Activated naive CD8-positive, alpha-beta T cell treated with anti-CD3 and anti-CD28 coated beads, Interleukin-2, amount 10 ng/mL, durations not matched to agents 7 days and 5 days (primary cell): Measurements from ENCODE around the gene ACTA2. TPM values are rescaled to one million over a fixed set of nuclear protein-coding genes. Genes with fewer than 3 reads are reported as not detected.

ENCODE experiments used
- ATAC-seq: fragments of 150-1000 bp; cut with Tn5 transposase; one replicate; pipeline ENCODE4 v1.10.0; 2021; ENCODE audit warnings: low read depth, moderate library complexity
- POLR2A ChIA-PET: fragments of 350-600 bp; sonication (Branson Sonifier 250); formaldehyde crosslinking; loops from one replicate; lab custom pipeline; 2021; ENCODE audit warnings: antibody characterized with exemption; lab: Charles Lee
- DNase-seq: peaks from one replicate; pipeline ENCODE4 v3.0.0; 2021
- H3K27ac Mint-ChIP-seq: one replicate; pipeline ENCODE4 v1.8.0; 2022; ENCODE audit warnings: mild to moderate bottlenecking, mixed read lengths
- H3K27me3 Mint-ChIP-seq: one replicate; pipeline ENCODE4 v1.8.0; 2022; ENCODE audit warnings: mild to moderate bottlenecking, moderate library complexity, mixed read lengths
- H3K36me3 Mint-ChIP-seq: one replicate; pipeline ENCODE4 v1.8.0; 2021; ENCODE audit warnings: mild to moderate bottlenecking, mixed read lengths
- H3K4me1 Mint-ChIP-seq: one replicate; pipeline ENCODE4 v1.8.0; 2021; ENCODE audit warnings: mixed read lengths
- H3K4me3 Mint-ChIP-seq: one replicate; pipeline ENCODE4 v1.8.0; 2022; ENCODE audit warnings: mild to moderate bottlenecking, moderate library complexity, mixed read lengths
- H3K9me3 Mint-ChIP-seq: one replicate; pipeline ENCODE4 v1.8.0; 2021; ENCODE audit warnings: mixed read lengths
- total RNA-seq, 2 experiments: library from RNA; stranded (reverse); gene quantifications; one replicate each; pipeline ENCODE4 v1.2.3, GENCODE V29; 2021

ACTA2 gene
- total RNA-seq, 2 experiments from 2014 or later = 11.0 to 13.8 TPM

- Mint-ChIP-seq H3K9me3 (peaks cover 4% of the 10 kb centered on the region), H3K4me3 (peak overlapping the region; percentile 100), H3K4me1 (peaks cover 51% of the 10 kb centered on the region), H3K36me3 (peaks cover 25% of the 10 kb centered on the region), H3K27ac (peak overlapping the region; percentile 99), H3K27me3 (no peaks in the 10 kb centered on the region)
- ATAC-seq = no peak
- no peak for DNase-seq
- POLR2A ChIA-PET = interaction anchor here (0.6 to 3.0 kb wide), 24 partner anchors 11 to 429 kb away, joined by 3 to 39 read pairs (median 4); partner anchors contain the start of genes IFIT2, IFIT5 and STAMBPL1
Observed at GRCh38 chr10:88989824-88990383, 37.3 kb upstream of the ACTA2 start.

- Mint-ChIP-seq H3K36me3 (peaks cover 28% of the 10 kb centered on the region), H3K4me3 (peak overlapping the region; percentile 100), H3K27me3 (no peaks in the 10 kb centered on the region), H3K27ac (peak overlapping the region; percentile 99), H3K9me3 (peaks cover 4% of the 10 kb centered on the region), H3K4me1 (peaks cover 52% of the 10 kb centered on the region)
- no peak for DNase-seq
- no peak for ATAC-seq
- POLR2A ChIA-PET = interaction anchor here (0.9 to 3.0 kb wide), 8 partner anchors 11 to 429 kb away, joined by 3 to 39 read pairs (median 6); partner anchors contain the start of genes IFIT5 and STAMBPL1
Observed at GRCh38 chr10:88989423-88989822, 36.9 kb upstream of the ACTA2 start.

GRCh38 chr10:88987840-88988239 lies 35.3 kb upstream of the ACTA2 start:
- POLR2A ChIA-PET = interaction anchor here (0.9 to 2.0 kb wide), 6 partner anchors 8 to 108 kb away, joined by 3 to 17 read pairs (median 3); partner anchors contain the start of gene STAMBPL1
- Mint-ChIP-seq H3K9me3 (peaks cover 4% of the 10 kb centered on the region), H3K27me3 (no peaks in the 10 kb centered on the region), H3K4me3 (peak overlapping the region; percentile 8), H3K27ac (peak overlapping the region; percentile 44), H3K4me1 (peaks cover 45% of the 10 kb centered on the region), H3K36me3 (peaks cover 32% of the 10 kb centered on the region)
- DNase-seq = no peak
- no peak for ATAC-seq

- peak overlapping the region; percentile 18 for H3K4me3 Mint-ChIP-seq
- no peaks in the 10 kb centered on the region for H3K27me3 Mint-ChIP-seq
- H3K36me3 Mint-ChIP-seq = peaks cover 31% of the 10 kb centered on the region
- POLR2A ChIA-PET = interaction anchor here (0.9 to 2.0 kb wide), 6 partner anchors 9 to 107 kb away, joined by 3 to 17 read pairs (median 3); partner anchors contain the start of gene STAMBPL1
- peaks cover 4% of the 10 kb centered on the region for H3K9me3 Mint-ChIP-seq
- peaks cover 42% of the 10 kb centered on the region for H3K4me1 Mint-ChIP-seq
- peak overlapping the region; percentile 44 for H3K27ac Mint-ChIP-seq
- no peak for DNase-seq
- no peak for ATAC-seq
Observed at GRCh38 chr10:88987243-88987725, 34.7 kb upstream of the ACTA2 start.

GRCh38 chr10:88986549-88987242 lies 34.1 kb upstream of the ACTA2 start:
- H3K4me3 Mint-ChIP-seq = peak overlapping the region; percentile 39

GRCh38 chr10:88984525-88984924 lies 32.0 kb upstream of the ACTA2 start:
- POLR2A ChIA-PET = no interaction called here
- DNase-seq (no peak), ATAC-seq (no peak)
- Mint-ChIP-seq H3K9me3 (peaks cover 4% of the 10 kb centered on the region), H3K4me1 (peaks cover 30% of the 10 kb centered on the region), H3K27me3 (no peaks in the 10 kb centered on the region), H3K27ac (no peak overlapping the region), H3K4me3 (no peak overlapping the region), H3K36me3 (peaks cover 25% of the 10 kb centered on the region)

More at GRCh38 chr10:88986549-88987242, 34.1 kb upstream of the ACTA2 start:
- peak overlapping the region; percentile 72 for H3K27ac Mint-ChIP-seq
- peaks cover 40% of the 10 kb centered on the region for H3K4me1 Mint-ChIP-seq
- peaks cover 27% of the 10 kb centered on the region for H3K36me3 Mint-ChIP-seq
- H3K27me3 Mint-ChIP-seq = no peaks in the 10 kb centered on the region
- DNase-seq (no peak), ATAC-seq (no peak)
- H3K9me3 Mint-ChIP-seq = peaks cover 4% of the 10 kb centered on the region
- POLR2A ChIA-PET = interaction anchor here (0.9 to 2.0 kb wide), 6 partner anchors 9 to 107 kb away, joined by 3 to 17 read pairs (median 3); partner anchors contain the start of gene STAMBPL1

- Mint-ChIP-seq H3K9me3 (peaks cover 4% of the 10 kb centered on the region), H3K4me3 (no peak overlapping the region), H3K27me3 (no peaks in the 10 kb centered on the region), H3K27ac (no peak overlapping the region), H3K4me1 (peaks cover 28% of the 10 kb centered on the region), H3K36me3 (peaks cover 25% of the 10 kb centered on the region)
- POLR2A ChIA-PET = no interaction called here
- ATAC-seq (no peak), DNase-seq (no peak)
Observed at GRCh38 chr10:88983939-88984338, 31.4 kb upstream of the ACTA2 start.

GRCh38 chr10:88983206-88983605 lies 30.6 kb upstream of the ACTA2 start:
- DNase-seq (no peak), ATAC-seq (no peak)
- Mint-ChIP-seq H3K4me1 (peaks cover 25% of the 10 kb centered on the region), H3K27me3 (no peaks in the 10 kb centered on the region), H3K4me3 (no peak overlapping the region), H3K27ac (no peak overlapping the region), H3K36me3 (peaks cover 25% of the 10 kb centered on the region), H3K9me3 (peaks cover 4% of the 10 kb centered on the region)
- POLR2A ChIA-PET = no interaction called here

- Mint-ChIP-seq H3K36me3 (peaks cover 19% of the 10 kb centered on the region), H3K27me3 (no peaks in the 10 kb centered on the region), H3K4me1 (peaks cover 18% of the 10 kb centered on the region), H3K9me3 (peaks cover 4% of the 10 kb centered on the region), H3K27ac (no peak overlapping the region), H3K4me3 (no peak overlapping the region)
- DNase-seq (no peak), ATAC-seq (no peak)
- POLR2A ChIA-PET = no interaction called here
Observed at GRCh38 chr10:88982366-88982765, 29.8 kb upstream of the ACTA2 start.

GRCh38 chr10:88981435-88981834 lies 28.9 kb upstream of the ACTA2 start:
- POLR2A ChIA-PET = no interaction called here
- Mint-ChIP-seq H3K27me3 (no peaks in the 10 kb centered on the region), H3K4me3 (no peak overlapping the region), H3K27ac (no peak overlapping the region), H3K36me3 (peaks cover 16% of the 10 kb centered on the region), H3K4me1 (peaks cover 14% of the 10 kb centered on the region), H3K9me3 (peaks cover 2% of the 10 kb centered on the region)
- DNase-seq (no peak), ATAC-seq (no peak)

- Mint-ChIP-seq H3K4me3 (no peak overlapping the region), H3K27ac (no peak overlapping the region), H3K27me3 (no peaks in the 10 kb centered on the region), H3K36me3 (peaks cover 12% of the 10 kb centered on the region), H3K9me3 (no peaks in the 10 kb centered on the region), H3K4me1 (peaks cover 16% of the 10 kb centered on the region)
- ATAC-seq (no peak), DNase-seq (no peak)
- POLR2A ChIA-PET = interaction anchor here (1.0 kb wide), 1 partner anchor 11 kb away, joined by 3 read pairs; no protein-coding TSS in a partner anchor
Observed at GRCh38 chr10:88980800-88981199, 28.2 kb upstream of the ACTA2 start.

- no peaks in the 10 kb centered on the region for H3K9me3 Mint-ChIP-seq
- peaks cover 11% of the 10 kb centered on the region for H3K36me3 Mint-ChIP-seq
- POLR2A ChIA-PET = interaction anchor here (1.0 kb wide), 1 partner anchor 12 kb away, joined by 3 read pairs; no protein-coding TSS in a partner anchor
- ATAC-seq (no peak), DNase-seq (no peak)
- H3K4me3 Mint-ChIP-seq = no peak overlapping the region
- no peak overlapping the region for H3K27ac Mint-ChIP-seq
- H3K4me1 Mint-ChIP-seq = peaks cover 21% of the 10 kb centered on the region
- H3K27me3 Mint-ChIP-seq = no peaks in the 10 kb centered on the region
Observed at GRCh38 chr10:88980247-88980646, 27.7 kb upstream of the ACTA2 start.

- ATAC-seq = no peak
Observed at GRCh38 chr10:88979603-88980002, 27.0 kb upstream of the ACTA2 start.

More at GRCh38 chr10:88979603-88980002, 27.0 kb upstream of the ACTA2 start:
- Mint-ChIP-seq H3K9me3 (no peaks in the 10 kb centered on the region), H3K36me3 (peaks cover 11% of the 10 kb centered on the region), H3K4me1 (peaks cover 22% of the 10 kb centered on the region), H3K27me3 (no peaks in the 10 kb centered on the region), H3K27ac (no peak overlapping the region), H3K4me3 (no peak overlapping the region)
- DNase-seq = no peak
- POLR2A ChIA-PET = no interaction called here
